Activated T-helper 1 cell treated with anti-CD3 and anti-CD28 coated beads, Interleukin-2, amount 50 U/mL, for 16 hours (primary cell): ENCODE results near the gene CFAP97D1.

Experiments
- DNase-seq, 2 donors: peaks; one replicate each; pipeline ENCODE4 v3.0.0-alpha.2; 2020; ENCODE audit warnings: low read depth in 1 of 2, low spot score in 1 of 2

Gene CFAP97D1

DNA sequence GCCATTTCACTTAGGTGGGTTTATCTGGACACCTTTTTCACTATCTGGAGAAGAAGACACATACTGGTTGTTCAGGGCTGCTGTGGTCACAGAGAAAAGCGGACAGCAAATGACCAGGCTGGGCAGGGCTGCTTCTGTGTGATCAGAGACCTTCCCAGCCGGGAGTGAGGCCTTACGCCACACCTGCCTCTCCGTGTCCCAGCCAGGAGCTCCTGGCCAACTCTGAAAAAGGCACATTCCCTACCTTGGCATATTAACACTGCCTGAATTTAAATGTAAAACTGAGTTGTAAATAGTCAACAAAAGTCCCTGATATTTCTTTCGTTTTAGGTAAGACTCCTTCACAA is 12.5 kb upstream of the CFAP97D1 start:
- DNase-seq: no peak

GRCh38 chr17:43768382-43768781 is 11.9 kb upstream of the CFAP97D1 start:
- DNase-seq: no peak

DNA sequence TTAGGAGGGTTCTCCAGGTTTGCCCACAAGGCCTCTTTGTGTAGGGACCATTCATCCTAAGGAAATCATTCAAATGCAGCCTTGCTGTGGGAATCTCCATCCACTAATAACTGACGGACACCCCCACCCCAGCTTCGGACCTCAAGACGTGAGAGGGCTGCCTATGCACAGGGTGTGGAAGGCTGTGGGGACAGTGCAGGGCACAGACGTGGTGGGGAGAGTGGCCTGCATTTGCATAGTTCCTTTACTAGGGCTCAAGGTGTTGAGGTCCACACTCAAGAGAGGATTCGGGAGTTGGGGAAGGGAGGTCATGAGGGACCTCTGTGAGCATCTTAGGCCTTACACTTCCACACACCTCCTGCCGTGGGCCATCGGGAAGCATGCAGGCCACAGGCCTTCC is 11.3 kb upstream of the CFAP97D1 start:
- DNase-seq: no peak

DNA sequence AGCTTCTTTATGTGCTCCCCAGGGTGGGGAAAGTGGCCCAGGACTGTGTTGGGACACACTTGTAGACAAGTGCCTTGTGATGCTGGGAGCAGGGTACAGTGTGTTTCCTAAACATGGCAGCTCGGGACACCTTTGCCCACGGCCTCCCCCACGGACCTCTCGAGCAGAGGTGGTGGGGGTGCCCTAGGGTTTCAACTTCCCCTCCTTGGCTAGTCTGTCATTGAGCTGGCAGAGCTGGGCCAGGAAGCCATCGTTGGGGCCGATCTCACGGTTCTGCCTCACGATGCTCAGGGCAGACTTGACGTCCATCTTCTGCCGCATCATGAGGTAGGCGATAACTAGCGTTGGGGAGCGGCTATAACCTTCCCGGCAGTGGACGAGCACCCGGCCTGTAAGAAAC is 10.8 kb upstream of the CFAP97D1 start:
- no peak for DNase-seq

DNA sequence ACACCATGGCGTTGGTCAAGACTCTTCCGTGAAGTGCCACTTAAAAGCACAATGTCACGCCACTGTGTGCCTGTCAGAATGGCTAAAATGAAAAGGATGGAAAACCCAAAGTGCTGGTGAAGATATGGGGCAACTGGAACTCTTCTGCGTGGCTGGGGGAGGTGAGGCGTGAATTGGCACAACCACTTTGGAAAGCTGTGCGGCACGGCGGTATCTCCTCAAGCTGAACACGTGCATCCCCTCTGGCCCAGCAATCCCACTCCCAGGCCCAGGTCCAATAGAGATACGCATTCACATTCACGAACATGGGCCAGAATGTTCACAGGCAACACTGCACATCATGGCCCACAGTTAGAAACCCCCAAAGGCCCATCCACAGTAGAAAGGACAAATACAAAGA is 10.4 kb upstream of the CFAP97D1 start:
- no peak for DNase-seq

DNA sequence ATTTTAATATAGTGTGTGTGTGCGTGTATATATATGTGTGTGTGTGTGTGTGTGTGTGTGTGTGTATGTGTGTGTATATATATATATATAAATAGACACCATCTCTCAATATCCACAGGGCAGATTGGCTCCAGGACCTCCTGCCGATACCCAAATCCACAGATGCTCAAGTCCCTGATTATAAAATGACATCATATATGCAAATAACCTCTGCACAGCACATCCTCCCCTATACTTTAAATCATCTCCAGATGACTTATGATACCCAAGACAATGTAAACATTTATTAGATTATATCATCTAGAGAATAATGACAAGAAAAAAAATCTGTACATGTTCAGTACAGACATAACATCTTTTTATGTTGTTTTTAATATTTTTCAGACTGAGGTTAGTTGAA is 9.3 kb upstream of the CFAP97D1 start:
- no peak for DNase-seq

DNA sequence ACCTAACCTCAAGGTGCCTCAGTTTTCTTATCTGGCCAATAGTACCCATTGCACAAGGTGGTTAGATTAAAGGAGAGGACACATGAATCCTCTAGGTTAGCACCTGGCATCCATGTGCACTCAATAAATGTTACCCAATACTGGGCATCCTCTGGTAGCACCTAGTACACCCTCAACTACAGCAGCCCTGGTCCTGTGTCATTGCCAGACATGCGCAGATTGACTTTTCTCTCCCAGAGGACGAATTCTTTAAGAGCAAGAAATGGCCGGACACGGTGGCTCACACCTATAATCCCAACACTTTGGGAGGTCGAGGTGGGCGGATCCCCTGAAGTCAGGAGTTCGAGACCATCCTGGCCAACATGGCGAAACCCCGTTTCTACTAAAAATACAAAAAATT is 8.8 kb upstream of the CFAP97D1 start:
- no peak for DNase-seq

- DNase-seq: no peak
Observed at GRCh38 chr17:43772877-43773648, 7.2 kb upstream of the CFAP97D1 start.

- DNase-seq: no peak
Observed at GRCh38 chr17:43774304-43775250, 5.7 kb upstream of the CFAP97D1 start.

- peak; percentile 41 to 65 for DNase-seq
Observed at GRCh38 chr17:43778337-43779144, 1.7 kb upstream of the CFAP97D1 start, which contains the start of gene DUSP3. DUSP3 (minus strand) TSS chr17:43778977; CDS start chr17:43778924, 53 bp downstream.

GRCh38 chr17:43779145-43780125 is 800 bp upstream of the CFAP97D1 start:
- DNase-seq: no peak

GRCh38 chr17:43782913-43783680 is 2.9 kb downstream of the CFAP97D1 start:
- DNase-seq: no peak

- DNase-seq: no peak
Observed at GRCh38 chr17:43784068-43784467, 3.8 kb downstream of the CFAP97D1 start.

- DNase-seq: no peak
Observed at GRCh38 chr17:43784628-43785101, 4.4 kb downstream of the CFAP97D1 start.

DNA sequence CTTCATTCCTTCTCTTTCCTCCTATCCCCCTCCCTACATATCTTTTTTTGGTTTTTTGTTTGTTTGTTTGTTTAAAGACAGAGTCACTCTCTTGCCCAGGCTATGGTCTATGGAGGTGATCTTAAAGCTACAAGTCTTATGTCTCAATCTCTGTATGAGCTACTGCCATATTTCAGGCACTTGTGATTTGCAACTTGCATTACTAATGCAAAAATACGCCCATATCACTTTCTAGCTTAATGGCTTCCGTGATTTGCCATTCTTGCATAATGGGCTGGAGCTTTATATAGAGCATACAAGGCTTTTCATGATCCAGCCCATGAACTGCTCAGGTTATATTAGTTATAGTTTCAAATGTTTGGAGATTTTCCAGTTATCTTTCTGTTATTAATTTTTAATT is 7.5 kb downstream of the CFAP97D1 start:
- no peak for DNase-seq

DNA sequence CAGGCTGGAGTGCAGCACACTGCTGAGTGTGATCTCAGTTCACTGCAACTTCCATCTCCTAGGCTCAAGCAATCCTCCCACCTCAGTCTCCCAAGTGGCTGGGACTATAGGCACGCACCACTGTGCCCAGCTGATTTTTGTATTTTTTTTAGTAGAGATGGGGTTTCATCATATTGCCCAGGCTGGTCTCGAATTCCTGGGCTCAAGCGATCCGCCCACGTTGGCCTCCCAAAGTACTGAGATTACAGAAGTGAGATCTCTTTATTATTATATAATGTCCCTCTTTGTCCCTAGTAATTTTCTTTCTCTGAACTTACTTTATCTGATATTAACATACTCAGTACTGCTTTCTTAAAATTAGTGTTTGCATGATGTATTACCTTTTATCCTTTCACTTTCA is 8.3 kb downstream of the CFAP97D1 start:
- no peak for DNase-seq

DNA sequence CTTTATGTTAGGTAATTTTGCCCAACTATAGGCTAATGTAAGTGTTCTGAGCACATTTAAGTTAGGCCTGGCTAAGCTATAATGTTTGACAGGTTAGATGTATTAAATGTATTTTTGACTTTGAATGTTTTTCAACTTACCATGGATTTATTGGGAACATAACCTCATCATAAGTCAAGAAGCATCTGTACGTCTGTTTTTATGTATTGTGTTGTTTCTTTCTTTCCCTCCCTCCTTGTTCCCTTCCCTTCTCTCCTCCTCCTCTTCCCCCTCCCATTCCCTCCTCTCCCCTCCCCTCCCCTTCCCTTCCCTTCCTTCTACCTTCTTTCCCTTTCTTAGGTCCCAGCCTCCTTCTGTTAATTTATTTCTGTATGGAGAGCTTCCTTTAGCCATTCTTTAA is 9.2 kb downstream of the CFAP97D1 start:
- no peak for DNase-seq

DNA sequence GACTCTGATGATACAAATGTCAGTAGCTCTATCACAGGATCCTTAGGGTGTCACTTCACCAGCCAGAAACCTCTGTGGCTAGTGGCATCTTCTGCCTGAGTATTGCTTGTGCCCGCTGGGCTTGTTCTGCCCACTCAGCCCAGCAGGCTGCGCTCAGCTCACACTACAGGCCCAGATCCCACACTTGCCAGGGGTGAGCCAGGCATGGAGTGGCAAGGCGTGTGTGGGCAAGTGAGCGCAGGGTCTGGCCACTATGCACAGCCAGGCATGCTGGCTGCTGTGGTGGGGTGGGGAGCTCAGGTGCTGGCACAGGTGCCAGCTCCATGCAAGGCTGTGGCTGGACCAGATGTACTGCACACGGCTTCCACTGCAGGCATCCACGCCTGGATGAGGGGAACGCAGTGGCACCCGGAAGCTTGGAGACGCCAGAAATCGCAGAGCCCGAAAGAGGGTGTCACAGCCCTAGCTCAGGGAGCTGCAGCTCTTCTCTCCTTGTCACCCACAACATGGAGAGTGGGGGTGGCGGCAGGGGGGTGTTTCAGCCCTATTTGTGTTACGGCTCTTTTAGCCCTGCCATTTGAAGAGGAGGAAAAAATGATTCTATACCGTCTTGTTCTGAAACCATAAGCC is 10.2 kb downstream of the CFAP97D1 start:
- DNase-seq: no peak

- no peak for DNase-seq
Observed at GRCh38 chr17:43791589-43791988, 11.4 kb downstream of the CFAP97D1 start.
